Measurements from ENCODE around the gene SLC35E1.

- TF ChIP-seq CTCF (IDR thresholded peaks at IDR 0.05): no peak
- no peak for TF ChIP-seq TCF7L2 (IDR thresholded peaks at IDR 0.05; ENCODE audit: low read depth, low read length)
- TF ChIP-seq POLR2AphosphoS5 (IDR thresholded peaks at IDR 0.05; ENCODE audit: low read depth, low read length): no peak
- no peak for TF ChIP-seq SIN3A (IDR thresholded peaks at IDR 0.05; ENCODE audit: borderline replicate concordance, insufficient read depth, low read depth, low read length)
Measured at GRCh38 chr19:16516381-16516780, 55.8 kb downstream of the SLC35E1 start.
